Measurements from ENCODE around the gene MSH5. TPM values are rescaled to one million over a fixed set of nuclear protein-coding genes. Genes with fewer than 3 reads are reported as not detected.
"Not testable (repeated sequence)": the region's sequence is repeated elsewhere in the genome, so short reads cannot be mapped to it uniquely, and the experiment has no call there.

MSH5 gene
- total and polyA plus RNA-seq, 9 of the 15 experiments (the other 6 are each of a cell fraction or from before 2014, with no cell fraction given) = 12.5 to 104 (median 46.6) TPM

DNA sequence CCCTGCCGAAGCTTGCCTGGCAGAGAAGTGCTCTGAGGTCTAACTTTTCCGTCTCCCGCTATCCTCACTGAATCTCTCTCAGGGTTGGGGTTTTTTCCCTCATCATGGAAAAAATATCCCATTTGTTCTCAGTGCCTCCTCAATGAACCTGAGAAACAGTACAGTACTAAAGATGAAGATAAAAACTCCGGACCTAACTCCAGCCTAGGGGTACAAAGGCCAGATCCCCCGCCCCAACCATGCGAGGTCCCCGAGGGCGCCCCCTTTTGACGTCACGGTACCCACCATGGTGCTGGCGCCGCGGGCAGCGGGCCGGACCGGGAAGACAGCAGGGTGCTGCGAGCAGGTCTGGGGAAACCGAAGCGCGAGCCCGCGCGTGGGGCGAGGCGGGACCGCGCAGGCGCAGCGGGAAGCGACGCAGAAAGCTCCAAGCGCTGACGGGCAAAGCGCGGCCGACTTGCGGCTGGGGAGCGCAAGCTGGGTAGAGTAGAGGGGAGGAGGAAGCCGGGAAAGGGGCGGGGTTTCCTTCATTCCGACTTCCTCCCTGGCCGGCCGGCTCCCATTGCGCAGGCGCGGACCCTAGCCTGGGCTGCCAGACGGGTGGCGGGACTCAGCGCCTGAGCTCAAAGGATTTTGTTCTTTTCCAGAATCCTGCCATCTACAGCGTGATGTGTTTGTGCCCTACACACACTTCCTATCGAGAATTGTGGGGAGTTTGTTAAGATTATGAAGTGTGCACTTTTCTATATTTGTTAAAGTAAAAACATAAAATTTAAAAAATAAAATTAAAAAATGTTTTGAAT is 66.9 kb downstream of the MSH5 start, which contains the start of gene LSM2 (continued):
- no peak for TF ChIP-seq DDX20 (tag; IDR thresholded peaks at IDR 0.05; ENCODE audit: low read depth)

DNA sequence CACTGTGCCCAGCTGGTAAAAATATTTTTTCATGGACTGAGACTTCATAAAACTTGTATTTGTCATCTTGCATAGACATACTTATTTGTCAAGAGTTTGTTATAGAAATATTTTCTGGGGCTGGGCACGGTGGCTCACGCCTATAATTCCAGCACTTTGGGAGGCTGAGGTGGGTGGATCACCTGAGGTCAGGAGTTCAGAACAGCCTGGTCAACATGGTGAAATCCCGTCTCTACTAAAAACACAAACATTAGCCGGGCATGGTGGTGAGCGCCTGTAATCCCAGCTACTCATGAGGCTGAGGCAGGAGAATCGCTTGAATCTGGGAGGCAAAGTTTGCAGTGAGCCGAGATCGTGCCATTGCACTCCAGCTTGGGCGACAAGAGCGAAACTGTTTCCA is 68.8 kb downstream of the MSH5 start:
- H4K20me1 ChIP-seq (replicated peaks; ENCODE audit: control insufficient read depth, insufficient read depth, low read length); in situ Hi-C loops (cut with MboI); BruUV-seq (replicated peaks); DNase-seq (ENCODE audit: extremely low read depth in 1 of 4, low spot score in 3 of 4); ATAC-seq; H3K9me1 ChIP-seq (ENCODE audit: control insufficient read depth, insufficient read depth, low read length); H2AFZ ChIP-seq (ENCODE audit: low read depth, low read length); FAIRE-seq; H3K9ac ChIP-seq (ENCODE audit: insufficient read depth in 1 of 2, low read depth in 2 of 2, low read length in 2 of 2); H3K27me3 ChIP-seq (ENCODE audit: control insufficient read depth in 2 of 2, insufficient read depth in 2 of 2, low read length in 2 of 2); H3K27ac ChIP-seq (ENCODE audit: extremely low read depth, low read depth, low read length); H3K4me2 ChIP-seq (ENCODE audit: insufficient read depth, low read length); intact Hi-C loops (cut with micrococcal nuclease); H3K4me3 ChIP-seq; CTCF ChIA-PET (ENCODE audit: low intra/inter-chr PET ratio); H3K9me3 ChIP-seq (replicated peaks; ENCODE audit: control insufficient read depth, insufficient read depth, low read depth, low read length); TF ChIP-seq BRCA1 (IDR thresholded peaks at IDR 0.05): not testable (repeated sequence)
- Histone ChIP-seq H3K4me1 (replicated peaks in 1 of 2; ENCODE audit: control insufficient read depth in 2 of 2, insufficient read depth in 2 of 2, low read length in 2 of 2) (peaks cover 24 to 35% of the 10 kb centered on the region in 2 experiments), H3K79me2 (ENCODE audit: control insufficient read depth, insufficient read depth, low read length) (peaks cover 36% of the 10 kb centered on the region), H3K36me3 (ENCODE audit: control insufficient read depth, insufficient read depth, low read length) (peaks cover 19% of the 10 kb centered on the region; the same call in 1 of the 3 replicates)
- WGBS (ENCODE audit: insufficient coverage, low coverage, missing lambda C conversion rate) = 85% methylated on average over 10 of the region's 10 CpGs
- TF ChIP-seq BRCA1 (CRISPR knock-in tag; IDR thresholded peaks at IDR 0.05) = 0 out of 2 replicates have a peak, but pooled peaks have one; percentile 29
- POLR2A ChIA-PET = interaction anchor here (1.2 to 6.3 kb wide), 5 partner anchors 12 to 156 kb away, joined by 3 to 58 read pairs (median 18); partner anchors contain the start of genes BAG6, HSPA1B and VARS1
